ENCODE data around the gene FRMD8. TPM values are rescaled to one million over a fixed set of nuclear protein-coding genes. Genes with fewer than 3 reads are reported as not detected.
A peak's percentile ranks its signal among the peaks of the same experiment; 100 is the strongest.
"Not testable (repeated sequence)": the region's sequence is repeated elsewhere in the genome, so short reads cannot be mapped to it uniquely, and the experiment has no call there.

FRMD8 gene
- total RNA-seq, 2 experiments from 2014 or later: 51.0 to 54.7 TPM

DNA sequence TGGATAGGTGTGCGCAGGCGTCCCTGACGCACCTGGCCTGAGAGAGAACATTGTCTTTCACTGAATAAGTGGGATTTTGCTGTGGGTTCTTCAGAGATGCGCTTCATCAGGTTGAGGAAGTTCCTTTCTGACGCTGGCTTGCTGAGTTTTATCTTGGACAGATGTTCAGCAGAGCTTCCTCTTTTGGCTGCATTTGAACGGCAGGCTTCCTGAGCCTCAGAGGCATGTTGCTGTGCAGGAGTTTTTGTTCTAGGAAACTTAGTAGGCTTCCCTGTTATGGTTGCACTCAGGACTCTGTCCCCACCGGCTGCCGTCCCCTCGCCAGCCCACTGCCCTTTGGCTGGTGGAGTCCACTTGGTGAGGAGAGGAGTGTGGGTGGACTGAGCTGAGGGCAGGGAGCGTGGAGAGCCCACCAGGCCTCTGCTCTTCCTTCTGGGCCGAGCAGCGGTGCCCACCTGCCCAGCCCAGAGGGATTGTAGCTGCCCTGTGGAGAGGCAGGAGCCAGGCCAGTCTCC lies 17.2 kb downstream of the FRMD8 start:
- ChIA-PET CTCF (interaction anchor here (6.9 kb wide), 1 partner anchor 12 kb away, joined by 35 read pairs; no protein-coding TSS in a partner anchor), POLR2A (interaction anchor here (0.5 to 1.2 kb wide), 4 partner anchors 9 to 96 kb away, joined by 3 to 6 read pairs (median 4); no protein-coding TSS in a partner anchor)
- ATAC-seq (no peak), DNase-seq (no peak)
- peak overlapping the region; percentile 42 for H3K27ac Mint-ChIP-seq
- H3K4me1 Mint-ChIP-seq (ENCODE audit: low read depth): peaks cover 4% of the 10 kb centered on the region
- no peaks in the 10 kb centered on the region for H3K9me3 Mint-ChIP-seq (ENCODE audit: insufficient read depth)
- H3K36me3 Mint-ChIP-seq (ENCODE audit: low read depth): peaks cover 32% of the 10 kb centered on the region
- H3K4me3 Mint-ChIP-seq: no peak overlapping the region
- no peaks in the 10 kb centered on the region for H3K27me3 Mint-ChIP-seq (ENCODE audit: low read depth)

DNA sequence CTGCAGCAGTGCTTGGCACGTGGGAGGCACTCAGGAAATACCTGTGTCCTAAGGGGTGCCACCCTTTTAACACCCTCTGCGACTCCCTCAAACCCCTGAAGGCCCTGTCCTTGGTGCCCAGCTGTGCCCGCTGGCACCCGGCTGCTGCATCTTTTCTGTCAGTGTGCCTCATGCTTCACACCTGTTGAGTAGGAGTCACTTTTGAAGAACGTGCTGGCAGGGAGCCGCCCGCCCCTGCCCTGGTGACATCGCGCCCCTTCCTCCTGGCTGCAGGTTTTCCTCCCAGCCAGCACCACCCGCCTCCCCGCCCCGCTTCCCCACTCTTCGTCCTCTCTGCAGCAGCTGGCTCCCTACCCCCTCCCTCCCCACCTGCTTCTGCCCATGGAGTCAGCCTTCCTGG lies 17.8 kb downstream of the FRMD8 start:
- Mint-ChIP-seq H3K27me3 (ENCODE audit: low read depth) (no peaks in the 10 kb centered on the region), H3K4me3 (no peak overlapping the region), H3K9me3 (ENCODE audit: insufficient read depth) (no peaks in the 10 kb centered on the region), H3K36me3 (ENCODE audit: low read depth) (peaks cover 33% of the 10 kb centered on the region), H3K27ac (no peak overlapping the region), H3K4me1 (ENCODE audit: low read depth) (peaks cover 4% of the 10 kb centered on the region)
- DNase-seq: no peak
- ChIA-PET POLR2A (interaction anchor here (0.5 to 1.2 kb wide), 5 partner anchors 10 to 96 kb away, joined by 3 to 6 read pairs (median 3); no protein-coding TSS in a partner anchor), CTCF (interaction anchor here (6.9 kb wide), 1 partner anchor 12 kb away, joined by 35 read pairs; no protein-coding TSS in a partner anchor)
- no peak for ATAC-seq

DNA sequence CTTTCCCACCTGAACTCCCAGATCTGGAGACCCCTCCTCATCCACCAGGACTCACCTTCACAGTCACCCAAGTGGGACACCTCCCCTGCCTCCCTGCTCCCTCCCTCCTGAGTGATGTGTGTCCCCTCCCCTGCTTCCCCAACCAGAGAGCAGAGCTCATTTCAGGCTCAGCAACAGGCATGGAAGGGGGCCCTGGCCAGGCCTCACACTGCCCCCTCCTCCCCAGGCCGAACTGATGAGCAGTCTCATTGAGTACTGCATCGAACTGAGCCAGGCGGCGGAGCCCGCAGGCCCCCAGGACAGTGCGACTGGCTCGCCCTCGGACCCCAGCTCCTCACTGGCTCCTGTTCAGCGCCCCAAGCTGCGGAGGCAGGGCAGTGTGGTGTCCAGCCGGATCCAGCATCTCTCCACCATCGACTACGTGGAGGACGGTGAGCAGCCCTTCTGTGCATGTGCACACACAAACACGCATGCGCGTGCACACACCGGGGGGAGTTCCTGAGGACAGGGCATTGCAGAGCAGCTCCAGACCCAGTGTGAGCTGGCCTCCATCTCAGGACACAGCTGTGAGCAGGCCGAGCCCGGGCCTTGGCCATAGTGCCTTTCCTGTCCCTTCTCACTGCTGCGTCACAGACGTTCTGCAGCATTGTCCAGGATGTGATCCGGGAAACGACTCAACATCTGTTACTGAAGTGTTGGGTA lies 18.4 kb downstream of the FRMD8 start:
- no peaks in the 10 kb centered on the region for H3K27me3 Mint-ChIP-seq (ENCODE audit: low read depth)
- no peak overlapping the region for H3K27ac Mint-ChIP-seq
- ATAC-seq (no peak), DNase-seq (no peak)
- H3K36me3 Mint-ChIP-seq (ENCODE audit: low read depth): peaks cover 35% of the 10 kb centered on the region
- ChIA-PET POLR2A (interaction anchor here (0.6 kb wide), 2 partner anchors 43 to 176 kb away, joined by 3 read pairs; no protein-coding TSS in a partner anchor), CTCF (interaction anchor here (1.0 to 6.9 kb wide), 2 partner anchors 11 to 106 kb away, joined by 3 to 35 read pairs; no protein-coding TSS in a partner anchor)
- H3K4me1 Mint-ChIP-seq (ENCODE audit: low read depth): peaks cover 4% of the 10 kb centered on the region
- no peaks in the 10 kb centered on the region for H3K9me3 Mint-ChIP-seq (ENCODE audit: insufficient read depth)
- H3K4me3 Mint-ChIP-seq: no peak overlapping the region

DNA sequence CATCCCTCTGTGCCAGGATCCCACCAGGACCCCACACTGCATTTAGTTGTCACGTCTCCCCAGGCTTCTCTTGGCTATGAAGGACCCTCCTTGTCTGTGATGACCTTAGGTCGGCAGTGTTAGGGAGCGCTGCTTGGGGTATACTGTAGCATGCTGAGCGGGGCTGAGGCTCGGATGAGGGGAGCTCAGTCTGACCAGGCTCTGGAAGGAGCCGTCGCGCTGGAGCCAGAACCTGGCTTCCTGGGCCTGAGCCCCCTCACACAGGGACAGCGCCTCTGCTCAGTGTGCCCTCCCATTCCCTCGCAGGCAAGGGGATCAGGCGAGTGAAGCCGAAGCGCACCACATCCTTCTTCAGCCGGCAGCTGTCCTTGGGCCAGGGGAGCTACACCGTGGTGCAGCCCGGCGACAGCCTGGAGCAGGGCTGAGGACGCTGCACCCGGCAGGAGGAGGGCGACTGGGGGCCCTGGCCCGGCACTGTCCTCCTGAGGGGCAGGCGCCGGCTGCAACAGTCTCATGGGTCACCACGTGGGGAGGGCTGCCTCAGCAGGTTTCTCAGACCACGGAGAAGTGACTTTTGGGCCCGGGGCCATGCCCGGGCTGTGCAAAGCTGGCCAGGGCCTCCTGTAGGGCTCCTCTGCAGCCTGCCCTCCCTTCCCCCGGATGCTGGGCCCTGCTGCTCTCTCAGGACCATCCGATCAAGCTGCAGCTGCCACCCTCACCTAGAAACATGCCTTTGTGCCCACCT lies 24.7 kb downstream of the FRMD8 start:
- ChIA-PET POLR2A (interaction anchor here (19.6 kb wide), 1 partner anchor 91 kb away, joined by 4167 read pairs; the partner anchor contains the start of gene MALAT1), CTCF (no interaction called here)
- no peak for ATAC-seq
- no peak for DNase-seq
- H3K9me3 Mint-ChIP-seq (ENCODE audit: insufficient read depth): no peaks in the 10 kb centered on the region
- H3K27me3 Mint-ChIP-seq (ENCODE audit: low read depth): no peaks in the 10 kb centered on the region
- H3K36me3 Mint-ChIP-seq (ENCODE audit: low read depth): peaks cover 28% of the 10 kb centered on the region
- no peak overlapping the region for H3K4me3 Mint-ChIP-seq
- H3K27ac Mint-ChIP-seq: no peak overlapping the region
- H3K4me1 Mint-ChIP-seq (ENCODE audit: low read depth): peaks cover 7% of the 10 kb centered on the region

DNA sequence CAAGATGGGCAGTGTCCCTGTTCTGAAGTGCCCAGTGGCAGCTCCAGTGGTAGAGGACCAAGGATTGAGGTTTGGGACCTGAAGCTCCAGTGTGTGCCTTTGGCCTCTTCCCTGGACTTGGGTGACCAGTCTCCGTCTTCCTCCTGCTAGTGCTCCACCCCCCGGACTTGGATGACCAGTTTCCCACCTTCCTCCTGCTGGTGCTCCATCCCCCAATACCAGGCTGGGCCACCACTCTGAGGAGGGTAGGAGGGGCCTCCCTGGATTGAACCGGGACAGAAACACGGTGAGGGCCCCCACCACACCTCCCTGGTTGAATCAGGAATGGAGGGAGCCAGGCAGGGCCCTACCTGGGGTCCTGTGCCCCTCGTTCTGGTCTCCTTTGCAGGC lies 25.2 kb downstream of the FRMD8 start:
- no peak overlapping the region for H3K27ac Mint-ChIP-seq
- no peak for DNase-seq
- ChIA-PET POLR2A (interaction anchor here (19.6 kb wide), 1 partner anchor 90 kb away, joined by 4167 read pairs; the partner anchor contains the start of gene MALAT1), CTCF (no interaction called here)
- H3K27me3 Mint-ChIP-seq (ENCODE audit: low read depth): no peaks in the 10 kb centered on the region
- H3K9me3 Mint-ChIP-seq (ENCODE audit: insufficient read depth): no peaks in the 10 kb centered on the region
- H3K4me3 Mint-ChIP-seq: no peak overlapping the region
- ATAC-seq: no peak
- peaks cover 13% of the 10 kb centered on the region for H3K4me1 Mint-ChIP-seq (ENCODE audit: low read depth)
- H3K36me3 Mint-ChIP-seq (ENCODE audit: low read depth): peaks cover 28% of the 10 kb centered on the region

DNA sequence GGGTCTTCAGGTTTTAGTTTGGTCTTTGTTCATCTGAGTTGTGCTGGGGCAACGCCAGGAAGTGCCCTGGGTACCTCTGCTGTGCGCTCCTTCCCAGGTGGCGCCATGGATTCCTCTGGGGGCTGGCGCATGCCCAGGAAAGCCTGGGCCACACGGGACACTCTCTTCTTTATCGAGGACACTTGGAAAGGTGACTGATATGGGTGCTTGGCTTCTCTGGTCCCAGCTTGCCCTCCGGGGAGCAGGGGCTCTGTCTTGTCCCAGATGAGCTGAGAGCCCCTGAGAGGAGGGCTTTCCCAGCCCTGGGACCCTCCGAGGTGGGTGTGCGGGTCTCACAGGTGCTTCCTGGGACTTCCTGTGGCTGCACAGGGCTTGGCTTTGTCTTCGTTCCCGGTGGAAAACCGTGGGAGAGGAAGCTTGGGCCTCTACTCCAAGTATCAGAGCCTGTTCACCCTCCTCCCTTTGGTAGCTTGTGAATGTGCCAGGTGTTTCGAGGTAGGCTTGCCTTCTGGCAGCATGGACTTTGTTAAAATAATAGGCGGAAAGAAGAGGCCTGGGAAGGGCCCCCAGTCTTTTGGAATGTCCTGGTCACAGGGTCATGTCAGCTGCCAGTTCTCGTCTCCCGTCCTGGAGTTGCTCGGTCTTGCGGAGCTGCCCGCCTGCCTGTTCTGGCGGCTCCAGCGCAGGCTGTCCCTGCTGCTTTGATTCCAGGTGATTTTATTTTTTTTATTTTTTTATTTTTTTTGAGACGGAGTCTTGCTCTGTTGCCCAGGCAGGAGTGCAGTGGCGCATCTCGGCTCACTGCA lies 26.0 kb downstream of the FRMD8 start:
- CTCF ChIA-PET: interaction anchor here (1.8 kb wide), 1 partner anchor 98 kb away, joined by 7 read pairs; no protein-coding TSS in a partner anchor
- Mint-ChIP-seq H3K9me3 (ENCODE audit: insufficient read depth) (no peaks in the 10 kb centered on the region), H3K4me3 (no peak overlapping the region)

DNA sequence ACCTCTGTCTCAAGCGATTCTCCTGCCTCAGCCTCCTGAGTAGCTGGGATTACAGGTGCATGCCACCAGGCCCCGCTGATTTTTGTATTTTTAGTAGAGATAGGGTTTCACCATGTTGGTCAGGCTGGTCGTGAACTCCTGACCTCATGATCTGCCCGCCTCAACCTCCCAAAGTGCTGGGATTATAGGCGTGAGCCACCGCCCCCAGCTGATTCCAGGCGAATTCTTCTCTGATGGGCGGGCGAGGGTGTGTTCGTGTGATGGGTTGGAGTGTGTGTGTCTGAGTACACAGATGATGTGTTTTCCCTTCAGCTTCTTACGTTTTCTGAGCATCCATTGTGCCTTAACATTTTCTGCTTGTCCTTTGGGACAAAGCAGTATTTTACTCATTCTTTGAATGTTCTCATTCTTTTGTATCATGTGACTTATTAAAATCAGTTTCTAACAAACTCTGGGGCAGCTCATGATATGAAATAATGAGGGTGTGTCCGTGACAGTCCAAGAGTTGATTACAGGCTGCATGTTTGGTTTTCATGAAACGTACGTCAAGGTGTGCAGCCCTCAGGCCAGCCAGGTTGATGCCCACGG lies 26.7 kb downstream of the FRMD8 start:
- ChIA-PET POLR2A (interaction anchor here (6.1 to 19.6 kb wide), 2 partner anchors 12 to 89 kb away, joined by 64 to 4167 read pairs; partner anchors contain the start of gene MALAT1), CTCF (interaction anchor here (1.8 kb wide), 1 partner anchor 97 kb away, joined by 7 read pairs; no protein-coding TSS in a partner anchor)
- H3K4me1 Mint-ChIP-seq (ENCODE audit: low read depth): peaks cover 28% of the 10 kb centered on the region
- H3K27ac Mint-ChIP-seq; DNase-seq; H3K9me3 Mint-ChIP-seq (ENCODE audit: insufficient read depth); H3K4me3 Mint-ChIP-seq; ATAC-seq; H3K27me3 Mint-ChIP-seq (ENCODE audit: low read depth): not testable (repeated sequence)
- peaks cover 26% of the 10 kb centered on the region for H3K36me3 Mint-ChIP-seq (ENCODE audit: low read depth)

More for the DNA sequence above, 26.0 kb downstream of the FRMD8 start:
- Mint-ChIP-seq H3K27me3 (ENCODE audit: low read depth) (no peaks in the 10 kb centered on the region), H3K36me3 (ENCODE audit: low read depth) (peaks cover 26% of the 10 kb centered on the region), H3K4me1 (ENCODE audit: low read depth) (peaks cover 21% of the 10 kb centered on the region), H3K27ac (no peak overlapping the region)
- ATAC-seq (no peak), DNase-seq (no peak)
- POLR2A ChIA-PET: interaction anchor here (6.1 to 19.6 kb wide), 2 partner anchors 12 to 90 kb away, joined by 64 to 4167 read pairs; partner anchors contain the start of gene MALAT1

DNA sequence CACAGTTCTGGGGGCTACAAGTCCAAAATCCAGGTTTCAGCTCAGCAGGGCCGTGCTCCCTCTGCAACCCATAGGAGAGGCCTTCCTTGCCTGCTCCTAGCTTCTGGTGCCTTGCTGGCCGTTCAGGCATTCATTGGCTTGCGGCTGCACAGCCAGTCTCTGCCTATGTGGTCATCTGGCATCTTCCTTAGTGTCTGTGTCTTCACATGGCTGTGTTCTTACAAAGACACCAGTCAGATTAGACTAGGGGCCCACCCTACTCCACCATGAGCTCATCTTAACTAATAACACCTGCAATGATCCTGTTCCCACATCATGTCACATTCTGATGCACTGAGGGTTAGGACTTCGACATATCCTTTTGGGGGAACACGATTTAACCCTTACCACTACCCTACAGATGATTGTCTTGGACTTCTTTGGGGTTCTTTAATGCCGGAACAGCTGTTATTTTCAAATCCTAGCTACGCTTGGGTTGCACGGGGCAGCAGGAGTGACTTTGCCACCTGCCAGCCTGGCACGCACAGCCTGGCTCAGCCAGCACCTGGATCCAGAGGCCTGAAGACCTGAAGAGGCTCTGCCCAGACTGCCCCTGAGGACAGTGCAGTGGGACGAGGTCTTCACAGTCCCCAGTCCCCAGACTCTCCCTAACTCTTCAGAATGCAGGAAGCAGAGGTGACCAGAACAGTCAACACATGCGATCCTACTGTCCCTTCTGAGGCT lies 28.5 kb downstream of the FRMD8 start:
- ChIA-PET CTCF (interaction anchor here (0.7 to 14.1 kb wide), 16 partner anchors 10 to 173 kb away, joined by 3 to 538 read pairs (median 16); partner anchors contain the start of genes FAM89B, FRMD8 and MALAT1), POLR2A (interaction anchor here (0.8 to 19.6 kb wide), 7 partner anchors 10 to 87 kb away, joined by 3 to 4167 read pairs (median 64); partner anchors contain the start of genes FRMD8, MALAT1 and SLC25A45)
- no peak for ATAC-seq
- no peak overlapping the region for H3K4me3 Mint-ChIP-seq
- peaks cover 11% of the 10 kb centered on the region for H3K36me3 Mint-ChIP-seq (ENCODE audit: low read depth)
- H3K27me3 Mint-ChIP-seq (ENCODE audit: low read depth): no peaks in the 10 kb centered on the region
- no peaks in the 10 kb centered on the region for H3K9me3 Mint-ChIP-seq (ENCODE audit: insufficient read depth)
- peaks cover 43% of the 10 kb centered on the region for H3K4me1 Mint-ChIP-seq (ENCODE audit: low read depth)
- no peak overlapping the region for H3K27ac Mint-ChIP-seq
- DNase-seq: no peak

DNA sequence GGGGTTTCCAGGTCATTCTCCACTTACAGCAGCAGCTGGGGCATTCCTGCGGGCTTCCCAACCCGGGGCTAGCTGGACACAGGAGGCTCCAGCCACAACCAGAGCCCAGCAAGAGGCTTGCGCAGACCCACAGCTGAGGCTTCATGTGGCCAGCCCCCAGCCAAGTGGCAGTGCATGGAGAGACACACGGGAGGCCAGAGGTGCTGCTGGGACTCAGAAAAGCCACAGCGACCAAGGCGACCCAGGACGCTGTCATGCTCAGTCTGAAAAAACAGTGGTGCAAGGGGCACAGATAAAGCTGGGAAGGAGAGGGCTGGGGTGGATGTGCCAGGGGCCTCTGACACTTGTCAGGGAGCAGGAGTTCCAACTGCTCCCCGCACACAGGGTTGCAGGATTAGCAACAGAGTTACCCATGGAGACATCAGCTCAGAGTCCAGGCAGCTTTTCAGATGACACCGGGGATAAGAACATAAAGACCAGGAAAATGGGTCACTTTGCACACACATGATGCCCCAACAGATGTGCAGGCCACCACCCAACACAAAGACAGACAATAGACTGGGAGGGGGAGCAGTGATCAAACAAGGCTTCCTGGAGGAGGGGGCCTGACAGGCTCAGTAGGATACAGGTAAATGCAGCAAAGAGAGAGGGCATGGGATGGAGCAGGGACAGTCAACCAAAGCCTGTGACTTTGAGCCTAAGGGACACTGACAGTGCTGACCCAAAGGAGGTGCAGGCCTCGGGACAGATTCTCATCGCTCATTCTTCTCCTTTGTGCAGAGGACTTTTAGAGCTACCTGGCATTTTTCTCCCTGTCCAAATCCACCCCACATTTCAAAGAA lies 29.3 kb downstream of the FRMD8 start:
- H3K9me3 Mint-ChIP-seq (ENCODE audit: insufficient read depth): no peaks in the 10 kb centered on the region
- ChIA-PET CTCF (interaction anchor here (0.9 to 14.1 kb wide), 29 partner anchors 9 to 173 kb away, joined by 3 to 538 read pairs (median 8); partner anchors contain the start of genes FAM89B, FRMD8, MALAT1 and SCYL1), POLR2A (interaction anchor here (0.8 to 19.6 kb wide), 10 partner anchors 9 to 771 kb away, joined by 3 to 4167 read pairs (median 37); partner anchors contain the start of genes FRMD8, MALAT1 and SLC25A45)
- peaks cover 9% of the 10 kb centered on the region for H3K36me3 Mint-ChIP-seq (ENCODE audit: low read depth)
- no peak for DNase-seq
- ATAC-seq: no peak
- H3K4me3 Mint-ChIP-seq: peak overlapping the region; percentile 87
- peak overlapping the region; percentile 100 for H3K27ac Mint-ChIP-seq
- H3K4me1 Mint-ChIP-seq (ENCODE audit: low read depth): peaks cover 50% of the 10 kb centered on the region
- no peaks in the 10 kb centered on the region for H3K27me3 Mint-ChIP-seq (ENCODE audit: low read depth)
